NCI-H2196 treated with DMSO at 0.1 percent for 48 hours (cell line): ENCODE measurements around the gene KCNQ5.
"Not testable (repeated sequence)": the region's sequence is repeated elsewhere in the genome, so short reads cannot be mapped to it uniquely, and the experiment has no call there.

Experiments used
- DNase-seq: peaks from one replicate; lab custom pipeline; 2025; ENCODE audit not compliant: unreplicated experiment; lab: John Stamatoyannopoulos, UW

The KCNQ5 gene

GRCh38 chr6:72947534-72947933 is 325.7 kb downstream of the KCNQ5 start:
- DNase-seq: no peak

GRCh38 chr6:72948153-72948552 is 326.3 kb downstream of the KCNQ5 start:
- no peak for DNase-seq

GRCh38 chr6:72950114-72950860 is 328.4 kb downstream of the KCNQ5 start:
- no peak for DNase-seq

GRCh38 chr6:72952808-72953630 is 331.2 kb downstream of the KCNQ5 start:
- no peak for DNase-seq

- no peak for DNase-seq
These were observed 332.1 kb downstream of the KCNQ5 start for GRCh38 chr6:72953971-72954381.

GRCh38 chr6:72954716-72955115 is 332.9 kb downstream of the KCNQ5 start:
- DNase-seq: no peak

GRCh38 chr6:72955666-72956065 is 333.8 kb downstream of the KCNQ5 start:
- DNase-seq: no peak

GRCh38 chr6:72956272-72956671 is 334.4 kb downstream of the KCNQ5 start:
- no peak for DNase-seq

GRCh38 chr6:72959821-72960220 is 338.0 kb downstream of the KCNQ5 start:
- DNase-seq: no peak

- DNase-seq: no peak
These were observed 342.1 kb downstream of the KCNQ5 start for GRCh38 chr6:72963946-72964345.

- no peak for DNase-seq
These were observed 344.9 kb downstream of the KCNQ5 start for GRCh38 chr6:72966628-72967280.

- DNase-seq: no peak
These were observed 345.5 kb downstream of the KCNQ5 start for GRCh38 chr6:72967329-72967728.

GRCh38 chr6:72968704-72969103 is 346.8 kb downstream of the KCNQ5 start:
- peak; percentile 38 for DNase-seq

- DNase-seq: no peak
These were observed 347.8 kb downstream of the KCNQ5 start for GRCh38 chr6:72969666-72970065.

GRCh38 chr6:72972579-72972978 is 350.7 kb downstream of the KCNQ5 start:
- DNase-seq: no peak

- peak; percentile 39 for DNase-seq
These were observed 352.4 kb downstream of the KCNQ5 start for GRCh38 chr6:72974276-72974675.

- DNase-seq: no peak
These were observed 353.5 kb downstream of the KCNQ5 start for GRCh38 chr6:72975352-72975752.

- DNase-seq: no peak
These were observed 354.6 kb downstream of the KCNQ5 start for GRCh38 chr6:72976484-72976883.

- no peak for DNase-seq
These were observed 355.2 kb downstream of the KCNQ5 start for GRCh38 chr6:72977114-72977513.

- not testable (repeated sequence) for DNase-seq
These were observed 356.9 kb downstream of the KCNQ5 start for GRCh38 chr6:72978808-72979207.

GRCh38 chr6:72984189-72984831 is 362.4 kb downstream of the KCNQ5 start:
- not testable (repeated sequence) for DNase-seq
